D341Med (cell line): ENCODE data around the gene FGF19.

ENCODE experiments used
- DNase-seq: peaks from one replicate; pipeline ENCODE4 v3.0.0; 2012; ENCODE audit warnings: low spot score

Gene FGF19, protein sequence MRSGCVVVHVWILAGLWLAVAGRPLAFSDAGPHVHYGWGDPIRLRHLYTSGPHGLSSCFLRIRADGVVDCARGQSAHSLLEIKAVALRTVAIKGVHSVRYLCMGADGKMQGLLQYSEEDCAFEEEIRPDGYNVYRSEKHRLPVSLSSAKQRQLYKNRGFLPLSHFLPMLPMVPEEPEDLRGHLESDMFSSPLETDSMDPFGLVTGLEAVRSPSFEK

DNA sequence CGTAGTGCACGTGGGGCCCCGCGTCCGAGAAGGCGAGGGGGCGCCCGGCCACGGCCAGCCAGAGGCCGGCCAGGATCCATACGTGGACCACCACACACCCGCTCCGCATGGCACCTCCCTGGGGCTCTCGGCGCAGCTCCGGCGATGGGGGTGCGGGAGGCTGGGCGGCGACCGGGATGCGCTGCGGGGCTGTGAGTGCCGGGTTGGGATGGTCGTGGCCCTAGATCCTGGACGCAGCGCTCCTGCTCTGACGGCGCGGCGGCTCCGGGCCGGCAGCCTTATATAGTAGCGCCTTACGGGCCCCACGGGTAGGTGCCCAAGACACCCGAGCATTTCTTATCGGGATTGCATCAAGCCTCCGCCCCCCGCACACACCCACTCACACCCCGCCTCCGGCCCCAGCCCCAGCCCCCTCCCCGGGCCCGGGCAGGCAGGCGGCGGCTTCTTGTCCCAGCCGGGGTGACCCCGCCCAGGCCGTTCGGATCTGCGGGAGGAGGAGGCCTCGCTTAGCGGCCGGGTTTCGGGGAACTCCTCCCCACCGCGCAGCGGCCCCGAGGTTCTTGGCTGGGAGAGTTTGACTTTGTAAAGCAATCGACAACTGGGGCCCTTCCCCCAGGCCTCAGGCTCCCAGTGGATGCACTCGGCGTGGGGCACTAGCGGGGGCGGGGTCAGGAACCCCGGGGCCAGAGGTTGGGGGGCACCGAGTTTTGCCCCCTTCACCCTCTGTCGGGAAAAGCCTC is at the start of gene FGF19:
Gene FGF19, minus strand, starts transcription at position 255 of the 740 bp plus-strand sequence. Its CDS starts 146 bp downstream, at position 109.
- DNase-seq: peak; percentile 45

GRCh38 chr11:69752890-69753289 is 49.1 kb upstream of the FGF19 start:
- DNase-seq: no peak

- no peak for DNase-seq
Observed at GRCh38 chr11:69750875-69751597, 47.2 kb upstream of the FGF19 start.

- DNase-seq: no peak
Observed at GRCh38 chr11:69750108-69750850, 46.5 kb upstream of the FGF19 start.

- no peak for DNase-seq
Observed at GRCh38 chr11:69748637-69749036, 44.8 kb upstream of the FGF19 start.

DNA sequence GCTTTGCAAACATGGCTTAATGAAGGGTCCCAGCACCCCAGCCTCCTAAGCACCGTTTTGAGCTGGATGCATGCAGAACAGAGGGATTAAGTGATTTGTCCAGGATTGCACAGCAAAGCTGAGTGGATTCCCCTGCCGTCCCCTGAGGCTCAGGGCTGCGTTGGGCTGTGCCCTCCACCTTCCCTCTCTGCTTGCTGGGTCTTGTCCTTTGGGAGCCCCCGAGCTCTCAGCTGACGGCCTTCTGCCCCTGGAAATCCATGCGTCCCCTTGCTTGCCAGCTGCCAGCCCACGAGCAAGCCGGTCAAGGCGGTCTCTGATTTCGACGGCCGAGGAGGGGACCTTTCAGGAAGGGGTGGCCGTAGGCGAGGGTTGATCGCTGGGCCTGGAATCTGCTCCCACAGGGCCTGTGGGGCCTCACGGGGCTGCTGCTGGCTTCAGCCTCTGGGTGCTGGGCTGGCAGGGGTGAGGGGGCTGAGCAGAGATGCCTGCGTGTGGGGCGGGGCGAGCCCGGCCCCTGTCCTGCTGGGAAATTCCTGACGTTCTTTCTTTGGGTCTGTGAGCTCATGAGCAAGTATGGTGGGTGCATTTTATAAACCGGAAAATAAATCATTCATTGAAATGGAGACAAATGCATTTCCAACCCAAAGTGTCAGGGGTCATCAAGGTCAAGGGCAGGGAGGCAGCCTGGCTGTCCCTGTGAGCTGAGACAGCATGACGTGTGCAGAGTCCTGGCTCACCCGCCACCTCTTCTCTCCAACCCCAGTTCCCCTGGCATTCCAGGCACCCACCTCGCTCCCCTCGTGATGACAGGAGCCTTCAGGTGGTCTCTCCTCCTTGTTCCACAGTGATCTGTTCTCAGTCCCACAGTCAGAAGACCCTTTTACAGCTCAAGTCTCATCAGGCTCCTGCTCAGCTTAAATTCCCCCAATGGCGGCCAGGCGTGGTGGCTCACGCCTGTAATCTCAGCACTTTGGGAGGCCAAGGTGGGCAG is 43.2 kb upstream of the FGF19 start:
- no peak for DNase-seq

GRCh38 chr11:69746140-69746539 is 42.3 kb upstream of the FGF19 start:
- DNase-seq: no peak

- no peak for DNase-seq
Observed at GRCh38 chr11:69745201-69745600, 41.4 kb upstream of the FGF19 start.

DNA sequence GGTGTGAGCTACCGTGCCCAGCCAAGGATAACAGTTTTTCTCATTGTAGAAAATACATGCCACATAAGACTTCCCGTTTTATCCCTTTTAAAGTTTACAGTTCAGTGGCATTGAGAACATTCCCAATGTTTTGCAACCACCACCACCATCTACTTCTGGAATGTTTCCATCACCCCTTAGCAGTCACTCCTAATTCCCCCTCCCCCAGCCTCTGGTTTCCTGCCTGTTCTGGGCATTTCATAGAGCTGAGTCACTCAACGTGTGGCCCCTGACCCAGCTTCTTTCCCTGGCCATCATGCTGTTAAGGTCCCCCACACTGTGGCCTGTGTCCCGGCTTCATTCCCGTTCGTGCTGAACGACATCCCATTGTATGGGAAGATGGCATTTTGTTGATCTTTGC is 40.6 kb upstream of the FGF19 start:
- DNase-seq: no peak

DNA sequence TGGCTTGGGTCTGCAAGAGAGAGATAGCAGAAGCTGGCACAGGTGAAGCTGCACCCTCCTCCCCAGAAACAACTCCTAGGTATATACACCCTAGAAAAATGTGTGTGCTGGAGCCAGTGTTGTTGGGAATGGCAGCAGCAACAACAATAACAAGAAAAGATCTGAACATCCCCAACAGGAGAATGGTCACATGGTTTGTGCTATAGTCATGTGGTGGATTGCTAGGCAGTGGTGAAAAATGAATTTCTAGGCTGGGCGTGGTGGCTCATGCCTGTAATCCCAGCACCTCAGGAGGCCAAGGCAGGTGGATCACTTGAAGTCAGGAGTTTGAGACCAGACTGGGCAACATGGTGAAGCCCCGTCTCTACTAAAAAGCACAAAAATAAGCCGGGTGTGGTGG is 31.0 kb upstream of the FGF19 start:
- DNase-seq: no peak

DNA sequence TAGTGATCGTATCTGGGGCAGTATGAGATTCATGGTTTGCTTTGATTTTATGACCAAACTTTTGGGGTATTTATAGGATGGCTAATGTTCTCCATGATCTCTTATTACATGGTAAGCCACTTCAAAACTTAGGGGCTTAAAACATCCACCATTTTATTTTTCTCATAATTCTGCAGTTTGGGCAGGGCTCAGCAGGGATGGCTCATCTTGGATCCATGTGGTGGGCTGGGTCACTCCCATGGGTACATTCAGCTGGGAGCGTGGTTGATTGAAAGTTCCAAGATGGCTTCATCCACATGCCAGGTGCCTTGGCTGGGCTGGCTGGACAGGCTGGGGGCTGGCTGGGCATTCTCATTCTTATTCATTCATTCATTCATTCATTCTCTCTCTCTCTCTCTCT is 30.5 kb upstream of the FGF19 start:
- DNase-seq: no peak

DNA sequence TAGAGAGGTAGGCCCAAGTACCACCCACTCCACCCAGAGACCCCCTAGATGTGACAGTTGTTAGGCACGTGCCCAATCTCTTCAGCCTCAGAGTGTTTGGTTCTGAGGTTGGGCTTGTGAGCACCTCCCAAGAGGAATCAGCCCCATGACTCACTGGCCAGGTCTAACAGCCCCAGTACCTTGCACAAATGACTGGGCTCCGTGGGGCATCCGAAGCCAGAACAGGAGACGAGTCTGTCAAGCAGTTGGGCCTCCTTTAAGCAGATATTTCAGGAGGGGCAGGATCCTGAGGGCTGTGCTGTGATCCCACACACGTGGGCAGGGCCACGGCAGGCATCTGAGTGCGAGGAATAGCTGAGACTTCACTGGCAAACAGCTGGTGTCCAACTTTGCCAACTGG is 29.1 kb upstream of the FGF19 start:
- DNase-seq: no peak

- no peak for DNase-seq
Observed at GRCh38 chr11:69731110-69731509, 27.3 kb upstream of the FGF19 start.

DNA sequence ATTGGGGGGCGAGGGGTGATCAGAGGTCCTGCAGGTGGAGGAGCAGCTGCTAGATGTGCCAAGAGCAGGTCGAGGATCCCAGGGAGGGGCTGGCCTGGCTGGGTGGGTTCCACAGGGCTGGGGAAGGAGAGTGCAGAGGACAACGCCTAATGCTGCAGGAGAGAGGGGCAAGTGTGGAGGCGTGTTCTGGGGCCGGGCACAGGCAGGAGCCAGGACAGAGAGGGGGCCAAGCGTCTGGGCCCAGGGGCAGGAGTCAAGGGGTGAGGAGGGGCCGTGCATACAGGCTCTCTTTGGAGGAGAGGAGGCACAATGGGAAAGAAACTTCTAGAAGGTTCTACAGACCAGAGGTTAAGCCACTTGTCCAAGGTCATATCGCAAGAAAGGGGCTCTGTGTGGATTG is 26.7 kb upstream of the FGF19 start:
- no peak for DNase-seq

DNA sequence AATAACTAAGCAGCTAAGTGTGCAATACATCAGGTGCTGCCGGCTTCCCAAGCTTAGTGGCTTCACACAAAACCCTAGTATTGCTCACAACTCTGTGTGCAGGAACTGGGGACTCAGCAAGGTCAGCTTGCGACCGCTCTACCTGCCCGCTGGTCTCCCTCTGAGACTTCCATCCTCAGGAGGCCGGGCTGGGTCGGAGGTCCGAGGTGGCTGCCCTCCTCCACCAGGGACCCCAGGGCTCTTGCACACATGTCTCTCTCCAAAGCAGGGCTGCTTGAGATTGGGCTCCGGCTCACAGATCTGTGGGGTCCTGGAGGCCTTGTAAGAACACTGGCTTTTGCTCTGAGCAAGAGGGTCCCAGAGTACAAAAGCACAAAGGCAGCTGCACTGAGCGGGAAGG is 25.4 kb upstream of the FGF19 start:
- no peak for DNase-seq

DNA sequence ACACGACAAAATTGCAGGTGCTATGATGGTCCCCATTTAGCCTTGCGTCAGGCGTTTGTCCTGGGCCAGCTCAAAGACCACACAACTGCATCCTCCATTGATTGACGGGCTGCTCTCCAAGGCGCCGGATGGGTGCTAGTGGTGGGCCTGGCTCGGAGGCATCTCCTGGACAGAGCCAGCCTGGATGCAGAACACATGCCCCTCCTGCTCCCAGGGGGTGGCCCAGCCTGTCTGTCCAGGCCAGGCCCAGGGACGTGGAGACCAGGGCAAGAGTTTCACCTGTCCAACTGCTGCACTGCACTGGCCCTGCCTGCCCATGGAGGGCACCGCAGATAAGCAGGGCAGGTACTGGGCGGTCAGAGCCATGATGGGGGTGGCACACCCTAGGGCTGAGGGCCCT is 23.4 kb upstream of the FGF19 start:
- no peak for DNase-seq

DNA sequence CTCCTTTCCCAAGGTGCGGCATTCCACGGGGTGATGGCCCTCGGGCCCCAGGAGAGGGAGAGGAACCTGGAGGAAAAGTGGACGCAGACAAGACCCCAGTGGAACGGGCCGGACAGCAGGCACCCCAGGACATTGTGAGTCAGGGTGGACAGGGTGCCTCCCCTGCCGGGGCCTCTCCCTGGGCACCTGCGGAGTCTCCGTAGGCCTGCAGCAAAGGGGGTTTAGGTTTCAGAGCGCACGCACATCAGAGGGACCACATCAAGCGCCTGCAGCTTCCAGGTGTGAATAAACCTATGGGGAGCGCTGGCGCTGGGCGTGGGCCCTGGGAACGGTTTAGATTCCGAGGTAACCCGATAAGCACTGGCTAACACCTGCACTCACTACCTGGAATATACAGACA is 22.7 kb upstream of the FGF19 start:
- DNase-seq: no peak

- DNase-seq: no peak
Observed at GRCh38 chr11:69726019-69726418, 22.2 kb upstream of the FGF19 start.

GRCh38 chr11:69721745-69722144 is 17.9 kb upstream of the FGF19 start:
- no peak for DNase-seq

DNA sequence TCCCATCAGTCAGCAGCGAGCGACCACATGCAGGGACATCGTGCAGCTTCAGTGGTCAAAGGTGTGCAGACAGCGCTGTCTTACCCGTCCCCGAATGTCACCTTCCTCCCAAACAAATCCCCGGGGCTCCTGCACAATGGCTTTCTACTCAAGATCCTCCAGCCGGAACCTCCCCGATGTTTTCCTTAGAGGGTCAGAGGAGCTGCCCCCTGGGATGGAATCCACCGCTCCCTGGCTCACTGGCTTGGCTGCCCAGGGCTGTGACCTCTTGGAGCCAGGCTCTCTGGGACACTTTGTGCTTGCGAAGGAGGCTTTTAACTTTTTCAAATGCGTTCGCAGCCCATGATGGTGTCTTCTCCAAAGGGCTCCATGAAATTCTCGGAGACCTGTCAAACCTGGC is 17.3 kb upstream of the FGF19 start:
- DNase-seq: no peak

DNA sequence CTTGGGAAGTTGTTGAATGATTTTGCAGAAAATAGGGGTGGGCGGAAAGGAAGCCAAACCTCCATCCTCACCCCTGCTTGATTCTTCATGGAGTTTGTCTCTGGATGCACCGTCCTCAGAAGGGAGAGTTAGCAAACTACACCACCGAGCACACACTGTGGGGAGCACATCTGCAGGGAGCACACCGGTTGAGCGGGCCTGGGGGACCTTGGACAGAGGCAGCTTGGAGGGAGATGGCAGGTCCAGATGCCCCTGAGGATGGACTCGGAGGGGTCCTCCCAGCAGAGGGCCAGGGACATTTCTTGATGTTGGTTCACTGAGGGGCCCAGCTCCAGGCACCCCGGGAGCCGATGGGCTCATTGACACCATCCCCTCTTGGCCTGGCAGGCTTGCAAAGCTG is 15.1 kb upstream of the FGF19 start:
- no peak for DNase-seq
